ENCODE results near the gene ORM1. TPM values are rescaled to one million over a fixed set of nuclear protein-coding genes. Genes with fewer than 3 reads are reported as not detected.

ORM1 gene
- total and polyA plus RNA-seq, 2 of the 8 experiments (the other 6 are each of a cell fraction or from before 2014, with no cell fraction given), result 0.32 TPM; not detected in 1

- H3K18ac ChIP-seq (ENCODE audit: extremely low read depth, low read length), result peak overlapping the region; percentile 97; the same call in 1 of the 2 replicates
- H2BK20ac ChIP-seq (ENCODE audit: low read length), result peak overlapping the region; percentile 97; the same call in 1 of the 2 replicates
- FAIRE-seq (no peak), DNase-seq (ENCODE audit: low read depth in 1 of 2, low spot score in 2 of 2) (no peak)
- no peak overlapping the region for H3K56ac ChIP-seq (replicated peaks; ENCODE audit: insufficient read length, low read depth, low read length)
- peak overlapping the region; percentile 47 to 58 for H3K4me2 ChIP-seq (ENCODE audit: insufficient read depth in 1 of 2, low read depth in 2 of 2, low read length in 2 of 2)
- H3K79me1 ChIP-seq (ENCODE audit: low read depth, low read length), result no peaks in the 10 kb centered on the region
- H4K20me1 ChIP-seq (replicated peaks in 1 of 2; ENCODE audit: control insufficient read depth in 1 of 2, insufficient read depth in 2 of 2, low read length in 2 of 2), result peaks cover 0 to 2% of the 10 kb centered on the region in 2 experiments
- H4K91ac ChIP-seq (replicated peaks; ENCODE audit: insufficient read length, low read length), result peak overlapping the region; percentile 87
- no peaks in the 10 kb centered on the region for H3K9me3 ChIP-seq (ENCODE audit: insufficient read depth in 2 of 2, low read depth in 1 of 2, low read length in 1 of 2)
- POLR2A ChIA-PET (ENCODE audit: partially characterized antibody), result interaction anchor here (1.0 to 5.9 kb wide), 4 partner anchors 14 to 26 kb away, joined by 3 to 67 read pairs (median 10); partner anchors contain the start of gene AKNA
- H3K27me3 ChIP-seq (replicated peaks in 1 of 4; ENCODE audit: control insufficient read depth in 3 of 4, extremely low read depth in 1 of 4, insufficient read depth in 3 of 4, low read length in 3 of 4), result no peaks in the 10 kb centered on the region
- WGBS, 2 experiments (ENCODE audit: extremely low coverage in 1 of 2, insufficient coverage in 1 of 2, insufficient read length in 1 of 2, insufficient replicate concordance in 2 of 2, low coverage in 1 of 2, low lambda C conversion rate in 2 of 2, missing lambda C conversion rate in 1 of 2), result 87% methylated on average over 4 of the region's 4 CpGs; no CpG with 5 or more reads in 1 of the 2 experiments
- peaks cover 11% of the 10 kb centered on the region; the same call in 1 of the 2 replicates for H3K23me2 ChIP-seq (ENCODE audit: low read depth, low read length)
- peak overlapping the region; percentile 72 for H4K5ac ChIP-seq (ENCODE audit: insufficient read length, low read depth, low read length)
- H2BK15ac ChIP-seq (ENCODE audit: low read length), result no peak overlapping the region
- H2AK5ac ChIP-seq (ENCODE audit: low read depth, low read length), result peak overlapping the region; percentile 96; the same call in 1 of the 2 replicates
- no peak overlapping the region for H3K23ac ChIP-seq (ENCODE audit: insufficient read length)
- H4K8ac ChIP-seq (ENCODE audit: extremely low read depth, insufficient read depth, low read length), result no peak overlapping the region
- no peak overlapping the region for H3K14ac ChIP-seq (ENCODE audit: insufficient read length)
- H3K4me1 ChIP-seq (replicated peaks in 1 of 4; ENCODE audit: control insufficient read depth in 3 of 4, insufficient read depth in 4 of 4, low read length in 3 of 4), result peaks cover 7 to 30% (median 22%) of the 10 kb centered on the region in 4 experiments
- H3K9ac ChIP-seq (replicated peaks in 1 of 4; ENCODE audit: extremely low read depth in 1 of 4, low read depth in 3 of 4, low read length in 3 of 4), result no peak overlapping the region
- peak overlapping the region; percentile 87 for H3K4ac ChIP-seq (replicated peaks; ENCODE audit: insufficient read length, low read depth, low read length)
- CTCF ChIA-PET (ENCODE audit: partially characterized antibody), result interaction anchor here (0.6 kb wide), 2 partner anchors 10 to 20 kb away, joined by 3 to 5 read pairs; no protein-coding TSS in a partner anchor
- H2BK120ac ChIP-seq (replicated peaks; ENCODE audit: low read depth, low read length), result peak overlapping the region; percentile 99
- H3K79me2 ChIP-seq (ENCODE audit: control insufficient read depth in 1 of 2, insufficient read depth in 2 of 2, low read length in 2 of 2), result no peaks in the 10 kb centered on the region
- peak overlapping the region; percentile 99; the same call in 1 of the 2 replicates for H2BK5ac ChIP-seq (ENCODE audit: low read depth, low read length)
- H3K4me3 ChIP-seq (ENCODE audit: extremely low read depth in 1 of 4, insufficient read depth in 2 of 4, low read depth in 3 of 4, low read length in 4 of 4), result peak overlapping the region in 1 of 4 experiments; percentile 45; a peak in 2 of 8 replicates
- H3K27ac ChIP-seq (ENCODE audit: low read depth, low read length), result peak overlapping the region; percentile 75; the same call in 1 of the 2 replicates
- H2AFZ ChIP-seq (ENCODE audit: low read length), result no peak overlapping the region
- peaks cover 0 to 26% (median 12%) of the 10 kb centered on the region in 4 experiments; a peak in 4 of 8 replicates for H3K36me3 ChIP-seq (ENCODE audit: control insufficient read depth in 2 of 4, insufficient read depth in 4 of 4, low read length in 3 of 4)
- peak overlapping the region; percentile 97; the same call in 1 of the 2 replicates for H2BK12ac ChIP-seq (ENCODE audit: low read depth, low read length)
Measured at GRCh38 chr9:114370968-114371320, 48.0 kb downstream of the ORM1 start.

Measured in H1 (cell line).